GM18502 (cell line): ENCODE data around the gene HPCAL4.

ENCODE experiments used
- ATAC-seq: cut with Tn5 transposase; IDR thresholded peaks from one replicate; pipeline ENCODE4 v1.9.1; 2021; ENCODE audit warnings: mild to moderate bottlenecking; ENCODE audit not compliant: unreplicated experiment, poor library complexity

Gene HPCAL4

GRCh38 chr1:39632682-39633417 is 58.4 kb downstream of the HPCAL4 start:
- ATAC-seq, result no peak

DNA sequence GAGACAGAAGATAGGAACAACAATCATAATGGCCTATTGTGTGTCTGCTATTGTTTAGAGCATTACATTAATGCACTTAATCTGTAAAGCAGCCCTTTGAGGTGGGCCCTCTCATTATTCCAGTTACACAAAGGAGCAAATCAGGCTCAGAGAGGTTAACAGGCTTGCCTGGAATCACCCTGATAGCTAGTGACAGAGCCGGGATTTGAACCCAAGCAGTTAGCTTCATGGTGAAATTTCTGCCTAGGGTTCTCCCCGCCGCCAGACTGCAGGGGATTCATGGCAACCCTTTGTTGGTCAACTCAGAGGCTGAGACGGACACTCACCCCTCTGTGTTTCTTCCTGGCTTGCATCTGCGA is 58.9 kb downstream of the HPCAL4 start:
- ATAC-seq, result no peak

DNA sequence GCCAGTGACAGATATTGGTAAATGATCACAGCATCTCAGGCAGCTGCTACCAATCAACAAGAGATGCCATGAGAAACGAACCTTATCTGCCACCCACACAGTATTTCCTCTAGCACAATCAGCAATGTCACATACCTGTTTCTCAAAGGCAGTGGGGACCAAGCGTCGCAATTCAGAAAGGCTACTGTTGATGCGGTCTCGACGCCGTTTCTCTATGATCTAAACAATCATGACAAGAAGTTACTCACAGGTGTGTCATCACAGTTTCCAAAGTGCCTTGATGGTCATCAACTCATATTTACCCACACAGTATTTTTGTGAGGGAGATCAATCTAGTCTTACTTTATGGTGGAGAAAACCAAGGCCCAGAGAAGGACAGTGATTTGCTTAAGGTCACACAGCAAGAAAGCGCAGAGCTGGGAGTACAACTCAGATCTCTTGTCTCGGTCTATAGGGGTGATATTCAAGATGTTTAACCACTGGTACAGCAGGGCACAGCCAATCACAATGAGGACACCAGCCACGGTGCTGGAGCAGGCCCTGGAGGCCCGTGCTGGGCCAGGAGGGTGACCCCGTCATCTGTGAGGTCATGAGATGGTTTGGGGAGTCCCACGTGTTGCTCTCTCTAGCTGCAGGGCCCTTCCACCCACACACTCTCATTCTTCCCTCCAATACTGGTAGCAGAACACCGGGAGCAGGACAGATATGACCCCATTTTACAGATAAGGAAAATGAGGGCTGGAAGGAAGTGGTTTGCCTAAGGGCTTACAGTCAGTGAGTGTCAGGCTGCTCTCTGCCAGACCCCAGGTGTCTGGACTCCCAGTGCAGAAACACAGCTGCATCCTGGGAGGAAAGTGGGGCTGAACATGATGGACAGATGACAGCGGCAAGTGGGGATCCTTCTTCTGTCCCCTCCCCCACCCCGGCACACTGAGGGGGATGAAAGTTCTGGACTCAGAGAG is 59.6 kb downstream of the HPCAL4 start:
- ATAC-seq, result no peak

DNA sequence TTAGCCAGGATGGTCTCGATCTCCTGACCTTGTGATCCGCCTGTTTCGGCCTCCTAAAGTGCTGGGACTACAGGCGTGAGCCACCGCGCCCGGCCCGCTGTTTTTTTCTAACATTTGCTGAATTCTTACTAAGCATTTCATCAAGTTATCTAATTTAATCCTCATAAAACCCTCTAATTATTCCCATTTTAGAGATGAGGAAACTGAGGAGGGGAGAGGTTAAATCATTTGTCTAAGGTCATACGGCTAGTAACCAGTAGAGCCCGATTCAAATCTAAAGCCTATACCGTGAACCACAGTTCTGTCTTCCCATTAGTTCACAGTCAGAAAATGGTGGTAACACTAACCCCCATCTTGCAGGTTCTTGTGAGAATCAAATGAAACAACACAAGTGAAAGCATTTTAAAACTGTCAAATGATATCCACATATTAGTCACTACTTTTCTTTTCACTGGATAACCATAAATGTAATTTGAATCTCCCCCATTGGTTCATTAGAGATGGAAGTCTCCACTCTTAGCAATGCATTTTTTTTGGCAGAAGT is 62.4 kb downstream of the HPCAL4 start:
- no peak for ATAC-seq
